ENCODE results near the gene GPATCH3. TPM values are rescaled to one million over a fixed set of nuclear protein-coding genes. Genes with fewer than 3 reads are reported as not detected.

GPATCH3 gene
- total and polyA plus RNA-seq, 2 experiments from 2014 or later = 6.3 to 9.3 TPM

GRCh38 chr1:26938659-26939025 is 38.4 kb upstream of the GPATCH3 start:
- Histone ChIP-seq H3K27me3 (replicated peaks; ENCODE audit: insufficient read depth) (no peaks in the 10 kb centered on the region), H3K36me3 (ENCODE audit: low read depth) (peaks cover 26% of the 10 kb centered on the region), H3K27ac (no peak overlapping the region), H3K9me2 (ENCODE audit: insufficient read depth) (no peaks in the 10 kb centered on the region), H3F3A (ENCODE audit: insufficient read depth) (peaks cover 7% of the 10 kb centered on the region), H3K9ac (no peak overlapping the region), H4K20me1 (ENCODE audit: insufficient read depth) (no peaks in the 10 kb centered on the region), H3K4me2 (ENCODE audit: unreplicated experiment) (no peak overlapping the region), H2AFZ (no peak overlapping the region), H3K4me3 (no peak overlapping the region), H3K79me2 (ENCODE audit: insufficient read depth) (peaks cover 61% of the 10 kb centered on the region), H3K9me3 (ENCODE audit: low read depth) (no peaks in the 10 kb centered on the region), H3K4me1 (ENCODE audit: insufficient read depth) (peaks cover 15% of the 10 kb centered on the region)
- DNase-seq = no peak
- 97 to 100% methylated on average over 2 of the region's 2 CpGs for WGBS, 2 experiments (ENCODE audit: low coverage in 1 of 2, low lambda C conversion rate in 2 of 2, missing lambda C conversion rate in 2 of 2)
- no peak for TF ChIP-seq EZH2phosphoT487 (IDR thresholded peaks at IDR 0.05; ENCODE audit: insufficient read depth, low read depth)
- TF ChIP-seq EZH2 (IDR thresholded peaks at IDR 0.05; ENCODE audit: insufficient read depth, poor library complexity, severe bottlenecking) = no peak
- in situ Hi-C loops (cut with MboI) = no loop called here

- H3K9me3 ChIP-seq (ENCODE audit: low read depth) = no peaks in the 10 kb centered on the region
- no peak overlapping the region for H3K9ac ChIP-seq
- TF ChIP-seq EZH2phosphoT487 (IDR thresholded peaks at IDR 0.05; ENCODE audit: insufficient read depth, low read depth) (no peak), EZH2 (IDR thresholded peaks at IDR 0.05; ENCODE audit: insufficient read depth, poor library complexity, severe bottlenecking) (no peak)
- peaks cover 64% of the 10 kb centered on the region for H3K79me2 ChIP-seq (ENCODE audit: insufficient read depth)
- no peaks in the 10 kb centered on the region for H3K9me2 ChIP-seq (ENCODE audit: insufficient read depth)
- H3F3A ChIP-seq (ENCODE audit: insufficient read depth) = peaks cover 7% of the 10 kb centered on the region
- H3K27ac ChIP-seq = no peak overlapping the region
- H3K36me3 ChIP-seq (ENCODE audit: low read depth) = peaks cover 21% of the 10 kb centered on the region
- 95 to 100% methylated on average over 4 of the region's 4 CpGs for WGBS, 2 experiments (ENCODE audit: low coverage in 1 of 2, low lambda C conversion rate in 2 of 2, missing lambda C conversion rate in 2 of 2)
- in situ Hi-C loops (cut with MboI) = no loop called here
- peaks cover 15% of the 10 kb centered on the region for H3K4me1 ChIP-seq (ENCODE audit: insufficient read depth)
- no peak for DNase-seq
- H3K27me3 ChIP-seq (replicated peaks; ENCODE audit: insufficient read depth) = no peaks in the 10 kb centered on the region
- no peak overlapping the region for H3K4me3 ChIP-seq
- no peak overlapping the region for H2AFZ ChIP-seq
- no peak overlapping the region for H3K4me2 ChIP-seq (ENCODE audit: unreplicated experiment)
- no peaks in the 10 kb centered on the region for H4K20me1 ChIP-seq (ENCODE audit: insufficient read depth)
Observed at GRCh38 chr1:26938004-26938658, 37.9 kb upstream of the GPATCH3 start.

- Histone ChIP-seq H3K27ac (no peak overlapping the region), H2AFZ (no peak overlapping the region), H3K4me1 (ENCODE audit: insufficient read depth) (peaks cover 15% of the 10 kb centered on the region), H3K4me2 (ENCODE audit: unreplicated experiment) (no peak overlapping the region), H3K9me3 (ENCODE audit: low read depth) (no peaks in the 10 kb centered on the region), H3K9ac (no peak overlapping the region), H3K4me3 (no peak overlapping the region), H3K79me2 (ENCODE audit: insufficient read depth) (peaks cover 76% of the 10 kb centered on the region), H3K36me3 (ENCODE audit: low read depth) (peaks cover 17% of the 10 kb centered on the region), H3K9me2 (ENCODE audit: insufficient read depth) (no peaks in the 10 kb centered on the region), H4K20me1 (ENCODE audit: insufficient read depth) (no peaks in the 10 kb centered on the region), H3K27me3 (replicated peaks; ENCODE audit: insufficient read depth) (no peaks in the 10 kb centered on the region), H3F3A (ENCODE audit: insufficient read depth) (peaks cover 7% of the 10 kb centered on the region)
- TF ChIP-seq EZH2phosphoT487 (IDR thresholded peaks at IDR 0.05; ENCODE audit: insufficient read depth, low read depth) (no peak), EZH2 (IDR thresholded peaks at IDR 0.05; ENCODE audit: insufficient read depth, poor library complexity, severe bottlenecking) (no peak)
- in situ Hi-C loops (cut with MboI) = no loop called here
- 80 to 83% methylated on average over 6 of the region's 6 CpGs for WGBS, 2 experiments (ENCODE audit: low coverage in 1 of 2, low lambda C conversion rate in 2 of 2, missing lambda C conversion rate in 2 of 2)
- no peak for DNase-seq
Observed at GRCh38 chr1:26936823-26937222, 36.6 kb upstream of the GPATCH3 start.

- H3K9me2 ChIP-seq (ENCODE audit: insufficient read depth) = no peaks in the 10 kb centered on the region
- in situ Hi-C loops (cut with MboI) = no loop called here
- H3K4me1 ChIP-seq (ENCODE audit: insufficient read depth) = no peaks in the 10 kb centered on the region
- DNase-seq = no peak
- no peak for TF ChIP-seq EZH2phosphoT487 (IDR thresholded peaks at IDR 0.05; ENCODE audit: insufficient read depth, low read depth)
- TF ChIP-seq EZH2 (IDR thresholded peaks at IDR 0.05; ENCODE audit: insufficient read depth, poor library complexity, severe bottlenecking) = no peak
- no peak overlapping the region for H2AFZ ChIP-seq
- no peak overlapping the region for H3K4me2 ChIP-seq (ENCODE audit: unreplicated experiment)
- no peaks in the 10 kb centered on the region for H3K9me3 ChIP-seq (ENCODE audit: low read depth)
- no peak overlapping the region for H3K4me3 ChIP-seq
- no peak overlapping the region for H3K27ac ChIP-seq
- no peak overlapping the region for H3K9ac ChIP-seq
- H3K79me2 ChIP-seq (ENCODE audit: insufficient read depth) = peaks cover 83% of the 10 kb centered on the region
- H4K20me1 ChIP-seq (ENCODE audit: insufficient read depth) = no peaks in the 10 kb centered on the region
- no peaks in the 10 kb centered on the region for H3K27me3 ChIP-seq (replicated peaks; ENCODE audit: insufficient read depth)
- H3K36me3 ChIP-seq (ENCODE audit: low read depth) = peaks cover 36% of the 10 kb centered on the region
- WGBS, 2 experiments (ENCODE audit: low coverage in 1 of 2, low lambda C conversion rate in 2 of 2, missing lambda C conversion rate in 2 of 2) = 83 to 88% methylated on average over 3 of the region's 3 CpGs
- no peaks in the 10 kb centered on the region for H3F3A ChIP-seq (ENCODE audit: insufficient read depth)
Observed at GRCh38 chr1:26932531-26932930, 32.3 kb upstream of the GPATCH3 start.

All from GM23248 (cell line).